HCT116 (cell line): ENCODE measurements around the gene ALPP. TPM values are rescaled to one million over a fixed set of nuclear protein-coding genes. Genes with fewer than 3 reads are reported as not detected.

ENCODE experiments used
- ATAC-seq: fragments of 200-7000 bp; cut with Tn5 transposase; 2 replicates; pipeline ENCODE4 v1.9.1; 2020; ENCODE audit warnings: mild to moderate bottlenecking, moderate library complexity
- BruUV-seq: library from RNA; stranded (reverse); fragments of 400-500 nt; replicated peaks from 2 replicates; lab custom pipeline; 2021; lab: Mats Ljungman, UMichigan
- CTCF ChIA-PET: fragments of 300-600 bp; sonication (Branson Sonifier 250); formaldehyde crosslinking; loops from one replicate; lab custom pipeline; 2021; ENCODE audit warnings: antibody characterized with exemption; lab: Charles Lee
- POLR2A ChIA-PET: fragments of 300-600, 350-600 bp; sonication (Branson Sonifier 250); formaldehyde crosslinking; loops from one replicate; lab custom pipeline; 2021; ENCODE audit warnings: antibody characterized with exemption; lab: Charles Lee
- RAD21 ChIA-PET, 2 experiments: fragments of 300-600 bp; sonication (Branson Sonifier 250); formaldehyde crosslinking; loops; one replicate each; lab custom pipeline; 2023; ENCODE audit warnings: low total read pairs in 2 of 2; ENCODE audit not compliant: uncharacterized antibody in 2 of 2, unreplicated experiment in 2 of 2, low non-redundant PET in 1 of 2; lab: Charles Lee
- DNase-seq: peaks from one replicate; pipeline ENCODE4 v3.0.0-alpha.2; 2010; ENCODE audit warnings: low read depth, low spot score
- H2AFZ ChIP-seq: fragments of 200-600 bp; shearing (Covaris generic), sonication (generic); 2 replicates; pipeline ENCODE4 v1.6.1; 2017; ENCODE audit warnings: low read depth, mixed run types, mixed read lengths, antibody characterized with exemption, low read length; ENCODE audit not compliant: poor library complexity, severe bottlenecking
- H3K27ac ChIP-seq: 2 replicates; pipeline ENCODE4 v1.5.1; 2012; ENCODE audit warnings: low read depth, low read length
- H3K27me3 ChIP-seq: fragments of 200-600 bp; sonication (generic); 2 replicates; pipeline ENCODE4 v1.6.1; 2016; ENCODE audit warnings: mixed run types, low read length, mixed read lengths; ENCODE audit not compliant: insufficient read depth
- H3K36me3 ChIP-seq, 2 experiments: fragments of 200-500 bp in 1 of 2; fragments of 200-600 bp in 1 of 2; sonication (Bioruptor generic) in 1 of 2; sonication (generic) in 1 of 2; 2 replicates each; pipeline versions ENCODE4 v1.5.1 to v1.6.1; 2014 to 2016; ENCODE audit warnings: low read length in 2 of 2, inconsistent platforms in 1 of 2, mixed read lengths in 1 of 2, mixed run types in 1 of 2; ENCODE audit not compliant: insufficient read depth in 2 of 2, control insufficient read depth in 1 of 2
- H3K4me1 ChIP-seq, 2 experiments: fragments of 200-600 bp in 1 of 2; sonication (generic) in 1 of 2; 2 replicates each; pipeline versions ENCODE4 v1.5.1 to v1.6.1; 2012 to 2017; ENCODE audit warnings: low read length in 2 of 2, inconsistent platforms in 1 of 2, mild to moderate bottlenecking in 1 of 2, mixed read lengths in 1 of 2, mixed run types in 1 of 2, moderate library complexity in 1 of 2; ENCODE audit not compliant: insufficient read depth in 2 of 2, control insufficient read depth in 1 of 2
- H3K4me2 ChIP-seq: fragments of 200-600 bp; sonication (generic); 2 replicates; pipeline ENCODE4 v1.6.1; 2017; ENCODE audit warnings: mixed run types, low read length, mixed read lengths
- H3K4me3 ChIP-seq, 2 experiments: fragments of 200-600 bp in 1 of 2; sonication (generic) in 1 of 2; replicated peaks in 1 of 2; 2 replicates each; pipeline ENCODE4 v1.5.1; 2011 to 2016; ENCODE audit warnings: low read length in 2 of 2, control low read depth in 1 of 2, low read depth in 1 of 2, mild to moderate bottlenecking in 1 of 2, mixed read lengths in 1 of 2, mixed run types in 1 of 2
- H3K79me2 ChIP-seq: fragments of 200-600 bp; sonication (generic); 2 replicates; pipeline ENCODE4 v1.6.1; 2017; ENCODE audit warnings: mild to moderate bottlenecking, mixed run types, low read length, moderate library complexity, mixed read lengths; ENCODE audit not compliant: insufficient read depth
- H3K9ac ChIP-seq: fragments of 200-600 bp; sonication (generic); 2 replicates; pipeline ENCODE4 v1.6.1; 2016; ENCODE audit warnings: low read length, mixed read lengths
- H3K9me2 ChIP-seq: fragments of 200-600 bp; sonication (generic), shearing (Covaris generic); 2 replicates; pipeline ENCODE4 v1.6.1; 2017; ENCODE audit warnings: mixed run types, mild to moderate bottlenecking, moderate library complexity; ENCODE audit not compliant: insufficient read depth
- H3K9me3 ChIP-seq, 2 experiments: fragments of 200-500 bp in 1 of 2; fragments of 200-600 bp in 1 of 2; sonication (Bioruptor generic) in 1 of 2; sonication (generic) in 1 of 2; 2 replicates each; pipeline ENCODE4 v1.6.1; 2014 to 2017; ENCODE audit warnings: low read length in 2 of 2, mixed read lengths in 2 of 2, inconsistent platforms in 1 of 2, low read depth in 1 of 2, mild to moderate bottlenecking in 1 of 2, mixed run types in 1 of 2, moderate library complexity in 1 of 2; ENCODE audit not compliant: control insufficient read depth in 1 of 2, insufficient read depth in 1 of 2
- H4K20me1 ChIP-seq: fragments of 200-600 bp; sonication (generic), shearing (Covaris generic); 2 replicates; pipeline ENCODE4 v1.6.1; 2017; ENCODE audit warnings: mixed run types, mild to moderate bottlenecking, moderate library complexity; ENCODE audit not compliant: insufficient read depth
- EGR1 ChIP-seq: IDR thresholded peaks from 2 replicates; pipeline ENCODE4 v1.6.1; 2012; ENCODE audit warnings: low read depth
- FOSL1 ChIP-seq: IDR thresholded peaks from 2 replicates; pipeline ENCODE4 v1.6.1; 2012; ENCODE audit warnings: low read depth
- RAD21 ChIP-seq: IDR thresholded peaks from 2 replicates; pipeline ENCODE4 v1.6.1; 2012; ENCODE audit warnings: low read depth, mild to moderate bottlenecking
- SIN3A ChIP-seq: IDR thresholded peaks from 2 replicates; pipeline ENCODE4 v1.6.1; 2012; ENCODE audit warnings: low read depth
- TCF7L2 ChIP-seq: IDR thresholded peaks from 2 replicates; pipeline ENCODE4 v1.7.0; 2011; ENCODE audit warnings: borderline replicate concordance, inconsistent platforms; ENCODE audit not compliant: insufficient read depth, insufficient read length; ENCODE audit errors: extremely low read depth
- ZFX ChIP-seq: fragments of 450-650 bp; IDR thresholded peaks from 2 replicates; pipeline ENCODE4 v1.6.1; 2017
- intact Hi-C: fragments of 100-400 bp; cut with micrococcal nuclease; formaldehyde crosslinking; loops from 2 replicates; pipeline ENCODE4 v1.10.0; 2022
- total RNA-seq: library from RNA; stranded (reverse); gene quantifications from one replicate; pipeline ENCODE4 v1.2.1, GENCODE V29; 2021; ENCODE audit not compliant: unreplicated experiment
- TF ChIP-seq, protein P1 (sequence below): IDR thresholded peaks from 2 replicates; pipeline ENCODE4 v1.6.1; 2012; ENCODE audit warnings: low read depth
- TF ChIP-seq, protein P2 (sequence below), 3 experiments: fragments of 200-600 bp in 1 of 3; sonication (generic) in 1 of 3; IDR thresholded peaks in 2 of 3; conservative IDR thresholded peaks in 1 of 3; 2 replicates each; pipeline ENCODE4 v1.5.1; 2012 to 2017; ENCODE audit warnings: low read depth in 2 of 3, low read length in 2 of 3, antibody characterized with exemption in 1 of 3, borderline replicate concordance in 1 of 3, control low read depth in 1 of 3, mild to moderate bottlenecking in 1 of 3, mixed read lengths in 1 of 3, mixed run types in 1 of 3, moderate library complexity in 1 of 3; ENCODE audit not compliant: insufficient read depth in 1 of 3

ALPP gene
- total RNA-seq, 1 experiment from 2014 or later = 0.34 TPM

DNA sequence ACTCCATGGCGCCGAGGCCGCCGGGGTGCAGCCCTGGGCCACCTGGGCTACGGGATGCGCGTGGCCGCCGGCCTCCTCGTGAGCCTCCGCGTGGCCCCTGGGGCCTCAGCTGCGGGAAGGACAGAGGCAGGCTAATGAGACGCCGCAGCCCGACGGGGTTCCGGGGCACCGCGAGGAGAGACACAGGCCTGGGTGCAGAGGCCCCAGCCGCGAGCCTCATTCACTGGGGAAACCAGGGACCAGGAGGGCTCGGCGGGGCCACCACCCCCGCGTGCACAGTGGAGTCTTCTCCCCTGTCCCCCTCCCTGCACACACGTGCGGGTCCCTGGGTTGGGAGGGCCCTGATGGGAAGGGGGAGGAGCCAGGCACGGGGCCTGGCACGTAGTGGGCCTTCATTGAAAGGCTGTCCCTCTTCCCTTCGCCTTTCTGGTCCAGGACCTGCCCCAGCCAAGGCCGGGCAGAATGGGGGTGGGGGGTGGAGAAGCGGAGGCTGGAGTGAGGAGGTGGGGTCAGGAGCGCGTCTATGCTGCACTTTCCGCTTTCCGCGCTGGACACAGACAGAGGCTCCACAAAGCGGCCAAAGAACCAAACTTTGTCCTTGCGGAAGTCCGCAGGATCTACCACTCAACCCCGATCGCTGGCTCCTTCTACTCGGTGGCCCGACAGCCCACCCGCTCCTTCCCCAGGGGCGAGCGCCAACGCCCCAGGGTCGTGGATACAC lies 9.1 kb downstream of the ALPP start:
- H3K9me2 ChIP-seq = no peaks in the 10 kb centered on the region
- no peaks in the 10 kb centered on the region for H3K9me3 ChIP-seq
- BruUV-seq = no TSS peak
- no peak overlapping the region for H2AFZ ChIP-seq
- H4K20me1 ChIP-seq = no peaks in the 10 kb centered on the region
- RAD21 ChIA-PET = no interaction called here
- no peak overlapping the region for H3K9ac ChIP-seq
- POLR2A ChIA-PET = no interaction called here
- no peaks in the 10 kb centered on the region for H3K27me3 ChIP-seq
- H3K79me2 ChIP-seq = no peaks in the 10 kb centered on the region
- ATAC-seq (no peak), DNase-seq (no peak)
- no peak overlapping the region for H3K4me2 ChIP-seq
- TF ChIP-seq, protein P1, sequence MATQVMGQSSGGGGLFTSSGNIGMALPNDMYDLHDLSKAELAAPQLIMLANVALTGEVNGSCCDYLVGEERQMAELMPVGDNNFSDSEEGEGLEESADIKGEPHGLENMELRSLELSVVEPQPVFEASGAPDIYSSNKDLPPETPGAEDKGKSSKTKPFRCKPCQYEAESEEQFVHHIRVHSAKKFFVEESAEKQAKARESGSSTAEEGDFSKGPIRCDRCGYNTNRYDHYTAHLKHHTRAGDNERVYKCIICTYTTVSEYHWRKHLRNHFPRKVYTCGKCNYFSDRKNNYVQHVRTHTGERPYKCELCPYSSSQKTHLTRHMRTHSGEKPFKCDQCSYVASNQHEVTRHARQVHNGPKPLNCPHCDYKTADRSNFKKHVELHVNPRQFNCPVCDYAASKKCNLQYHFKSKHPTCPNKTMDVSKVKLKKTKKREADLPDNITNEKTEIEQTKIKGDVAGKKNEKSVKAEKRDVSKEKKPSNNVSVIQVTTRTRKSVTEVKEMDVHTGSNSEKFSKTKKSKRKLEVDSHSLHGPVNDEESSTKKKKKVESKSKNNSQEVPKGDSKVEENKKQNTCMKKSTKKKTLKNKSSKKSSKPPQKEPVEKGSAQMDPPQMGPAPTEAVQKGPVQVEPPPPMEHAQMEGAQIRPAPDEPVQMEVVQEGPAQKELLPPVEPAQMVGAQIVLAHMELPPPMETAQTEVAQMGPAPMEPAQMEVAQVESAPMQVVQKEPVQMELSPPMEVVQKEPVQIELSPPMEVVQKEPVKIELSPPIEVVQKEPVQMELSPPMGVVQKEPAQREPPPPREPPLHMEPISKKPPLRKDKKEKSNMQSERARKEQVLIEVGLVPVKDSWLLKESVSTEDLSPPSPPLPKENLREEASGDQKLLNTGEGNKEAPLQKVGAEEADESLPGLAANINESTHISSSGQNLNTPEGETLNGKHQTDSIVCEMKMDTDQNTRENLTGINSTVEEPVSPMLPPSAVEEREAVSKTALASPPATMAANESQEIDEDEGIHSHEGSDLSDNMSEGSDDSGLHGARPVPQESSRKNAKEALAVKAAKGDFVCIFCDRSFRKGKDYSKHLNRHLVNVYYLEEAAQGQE = no peak
- H3K36me3 ChIP-seq = no peaks in the 10 kb centered on the region
- no peak overlapping the region for H3K4me3 ChIP-seq
- CTCF ChIA-PET = no interaction called here
- H3K27ac ChIP-seq = no peak overlapping the region
- intact Hi-C loops = no loop called here
- peaks cover 13 to 14% of the 10 kb centered on the region in 2 experiments for H3K4me1 ChIP-seq

DNA sequence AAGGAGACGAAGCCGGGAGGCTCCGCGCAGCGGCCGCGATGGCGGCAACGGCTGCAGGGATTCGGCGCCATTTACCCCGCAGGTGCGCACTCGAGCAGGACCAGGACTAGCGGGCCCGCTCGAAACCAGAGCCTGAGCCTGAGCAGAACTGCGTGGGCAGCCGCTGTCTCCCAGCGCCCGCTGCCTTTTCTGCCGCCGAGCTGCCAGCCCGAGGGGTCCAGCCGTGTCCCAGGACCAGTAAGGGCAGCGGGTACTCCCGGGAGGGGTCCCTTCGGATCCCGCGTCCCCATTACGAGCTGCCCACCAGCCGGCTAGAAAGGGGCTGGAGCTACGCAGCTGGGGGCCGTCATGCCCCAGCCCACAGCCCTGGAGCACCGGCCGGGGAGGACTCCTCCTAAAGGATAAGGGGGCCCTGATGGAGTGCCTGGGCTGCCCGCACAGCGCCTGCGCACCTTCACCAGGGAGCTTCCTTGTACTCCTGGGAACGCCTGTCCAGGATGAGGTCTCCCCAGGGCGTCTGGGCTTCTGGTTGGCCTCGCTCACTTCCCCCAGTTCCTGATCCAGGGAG lies 9.9 kb downstream of the ALPP start:
- CTCF ChIA-PET = no interaction called here

More for the DNA sequence above, 9.9 kb downstream of the ALPP start:
- no peaks in the 10 kb centered on the region for H4K20me1 ChIP-seq
- POLR2A ChIA-PET = no interaction called here
- H2AFZ ChIP-seq = no peak overlapping the region
- no peaks in the 10 kb centered on the region for H3K79me2 ChIP-seq
- no peaks in the 10 kb centered on the region for H3K9me2 ChIP-seq
- peaks cover 13 to 14% of the 10 kb centered on the region in 2 experiments for H3K4me1 ChIP-seq
- H3K27ac ChIP-seq = no peak overlapping the region
- H3K4me2 ChIP-seq = no peak overlapping the region
- DNase-seq (no peak), ATAC-seq (no peak)
- RAD21 ChIA-PET = no interaction called here
- no peaks in the 10 kb centered on the region for H3K9me3 ChIP-seq
- no peak overlapping the region for H3K9ac ChIP-seq
- H3K36me3 ChIP-seq = no peaks in the 10 kb centered on the region
- H3K27me3 ChIP-seq = no peaks in the 10 kb centered on the region
- no TSS peak for BruUV-seq
- no peak overlapping the region for H3K4me3 ChIP-seq
- no peak for TF ChIP-seq TCF7L2
- TF ChIP-seq SIN3A = no peak
- TF ChIP-seq EGR1 = no peak
- no peak for TF ChIP-seq FOSL1
- TF ChIP-seq, protein P2, sequence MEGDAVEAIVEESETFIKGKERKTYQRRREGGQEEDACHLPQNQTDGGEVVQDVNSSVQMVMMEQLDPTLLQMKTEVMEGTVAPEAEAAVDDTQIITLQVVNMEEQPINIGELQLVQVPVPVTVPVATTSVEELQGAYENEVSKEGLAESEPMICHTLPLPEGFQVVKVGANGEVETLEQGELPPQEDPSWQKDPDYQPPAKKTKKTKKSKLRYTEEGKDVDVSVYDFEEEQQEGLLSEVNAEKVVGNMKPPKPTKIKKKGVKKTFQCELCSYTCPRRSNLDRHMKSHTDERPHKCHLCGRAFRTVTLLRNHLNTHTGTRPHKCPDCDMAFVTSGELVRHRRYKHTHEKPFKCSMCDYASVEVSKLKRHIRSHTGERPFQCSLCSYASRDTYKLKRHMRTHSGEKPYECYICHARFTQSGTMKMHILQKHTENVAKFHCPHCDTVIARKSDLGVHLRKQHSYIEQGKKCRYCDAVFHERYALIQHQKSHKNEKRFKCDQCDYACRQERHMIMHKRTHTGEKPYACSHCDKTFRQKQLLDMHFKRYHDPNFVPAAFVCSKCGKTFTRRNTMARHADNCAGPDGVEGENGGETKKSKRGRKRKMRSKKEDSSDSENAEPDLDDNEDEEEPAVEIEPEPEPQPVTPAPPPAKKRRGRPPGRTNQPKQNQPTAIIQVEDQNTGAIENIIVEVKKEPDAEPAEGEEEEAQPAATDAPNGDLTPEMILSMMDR (IDR thresholded peaks at IDR 0.05 in 2 of 3, conservative IDR thresholded peaks at IDR 0.05 in 1 of 3; ENCODE audit: borderline replicate concordance in 1 of 3, insufficient read depth in 1 of 3, low read depth in 2 of 3, low read length in 2 of 3) = no peak
- no peak for TF ChIP-seq RAD21
- TF ChIP-seq, protein P1 = no peak
- no peak for TF ChIP-seq ZFX
- intact Hi-C loops = no loop called here
